ENCODE results near the gene LPP.

GRCh38 chr3:188860147-188860546 is 706.2 kb downstream of the LPP start:
- TF ChIP-seq POLR2AphosphoS2 (conservative IDR thresholded peaks at IDR 0.05; ENCODE audit: low read length), result no peak
- no peak for TF ChIP-seq CTCF (IDR thresholded peaks at IDR 0.05)
- no peak for TF ChIP-seq MAX (IDR thresholded peaks at IDR 0.05)
- no peak for TF ChIP-seq RCOR1 (IDR thresholded peaks at IDR 0.05; ENCODE audit: low read depth, low read length)
- no peak for TF ChIP-seq EHF (CRISPR knock-in tag; IDR thresholded peaks at IDR 0.05)
- no peak for TF ChIP-seq REST (IDR thresholded peaks at IDR 0.05)
- no peak for TF ChIP-seq BCL3 (IDR thresholded peaks at IDR 0.05)
- TF ChIP-seq EP300 (IDR thresholded peaks at IDR 0.05), result no peak
- TF ChIP-seq KDM1A (IDR thresholded peaks at IDR 0.05; ENCODE audit: low read depth), result no peak
- no peak for TF ChIP-seq RAD21 (conservative IDR thresholded peaks at IDR 0.05 in 1 of 2, IDR thresholded peaks at IDR 0.05 in 1 of 2)
- no peak for TF ChIP-seq NFE2L2 (conservative IDR thresholded peaks at IDR 0.05; ENCODE audit: low read length)
- no peak for TF ChIP-seq POLR2A (IDR thresholded peaks at IDR 0.05; ENCODE audit: low read length)
